Pancreas (tissue), 10 donors: ENCODE measurements around the gene ADAMTSL4. TPM values are rescaled to one million over a fixed set of nuclear protein-coding genes. Genes with fewer than 3 reads are reported as not detected.

Source experiments
- ATAC-seq, 4 donors: fragments of 200-7000 bp; cut with Tn5 transposase; one replicate each; pipeline versions ENCODE4 v1.8.0 to v1.9.1; 2020; ENCODE audit warnings: mild to moderate bottlenecking in 4 of 4, moderate library complexity in 4 of 4
- DNase-seq, 6 donors: peaks; one replicate each; pipeline ENCODE4 v3.0.0-alpha.2; 2020
- FAIRE-seq: peaks from 2 replicates; lab custom pipeline; 2012; peaks lifted over from hg19 to GRCh38; lab: Jason Lieb, UNC
- H3K27ac ChIP-seq, 4 donors: fragments of 200-600 bp; sonication (generic); 1 replicate in 3 of 4; 2 replicates in 1 of 4; pipeline versions ENCODE4 v1.5.0 to v1.8.0; 2020
- H3K27me3 ChIP-seq, 4 donors: fragments of 200-600 bp; one replicate each; pipeline ENCODE4 v1.8.0; 2021
- H3K36me3 ChIP-seq, 3 donors: fragments of 200-600 bp; sonication (generic) in 1 of 3; one replicate each; pipeline versions ENCODE4 v1.5.0 to v1.8.0; 2020 to 2021
- H3K4me1 ChIP-seq, 3 donors: fragments of 200-600 bp; one replicate each; pipeline ENCODE4 v1.8.0; 2021
- H3K4me3 ChIP-seq, 4 donors: fragments of 200-600 bp; sonication (generic) in 2 of 4; one replicate each; pipeline versions ENCODE4 v1.5.0 to v1.8.0; 2020 to 2021
- H3K9me3 ChIP-seq, 4 donors: fragments of 200-600 bp; one replicate each; pipeline ENCODE4 v1.8.0; 2021
- CTCF ChIP-seq, 4 donors: fragments of 200-600 bp; sonication (generic) in 3 of 4; IDR thresholded peaks; one replicate each; pipeline versions ENCODE4 v1.5.0 to v1.8.0; 2021; ENCODE audit warnings: antibody characterized with exemption in 4 of 4
- WGBS, 2 donors: extraction: QIAGEN DNeasy Blood & Tissue Kit; methylation state at CpG; one replicate each; pipeline ENCODE4 v1.1.7; 2013; 5-methylcytosine and 5-hydroxymethylcytosine counted together
- intact Hi-C, 3 donors: fragments of 100-400 bp; cut with DNase I; formaldehyde crosslinking; loops; one replicate each; pipeline versions ENCODE4 v1.11.1 to v1.14.2; 2022
- polyA plus RNA-seq, 2 donors: library from polyadenylated mRNA; stranded (reverse); fragments of 200-250 nt; gene quantifications; one replicate each; pipeline ENCODE4 v1.2.3, GENCODE V29; 2013
- total RNA-seq, 6 donors: library from RNA; stranded (reverse); fragmentation: NEBNext Ultra II Directional in 4 of 6; extraction: Animal tissue kit (Norgen Biotek cat#: 25700) in 4 of 6; gene quantifications; one replicate each; pipeline versions ENCODE4 v1.2.1 to v1.2.4, GENCODE V29; 2021 to 2023
- donor health status: healthy with polysubstance abuse.
- donor health status: DM: no; HTN: no; CAD: no; lungs with moderate emphysema.
- donor health status: DM: no; HTN: no; CAD: no.
- donor health status: control.
- donor health status: control.
- donor health status: Bipolar disorder and iron deficiency.
- donor health status: DM: yes; HTN: yes; CAD: no.
- donor health status: DM: no; HTN: no; CAD: no.
- donor health status: DM: no; HTN: no; CAD: no.
- donor health status: DM: yes; HTN: yes; CAD: no.

ADAMTSL4 gene
- total and polyA plus RNA-seq, 8 donors = 1.3 to 8.0 (median 3.4) TPM

- WGBS, 2 donors = 67 to 70% methylated on average over 22 of the region's 22 CpGs
- Histone ChIP-seq H3K36me3 (no peaks in the 10 kb centered on the region), H3K4me1 (peaks cover 0 to 8% (median 0%) of the 10 kb centered on the region in 3 donors), H3K9me3 (no peaks in the 10 kb centered on the region), H3K27me3 (no peaks in the 10 kb centered on the region), H3K27ac (peak overlapping the region in 1 of 4 donors; percentile 4), H3K4me3 (no peak overlapping the region)
- ATAC-seq = peak in 1 of 4 donors; percentile 0
- intact Hi-C loops = no loop called here
- FAIRE-seq = no peak
- DNase-seq = no peak
- no peak for TF ChIP-seq CTCF (IDR thresholded peaks at IDR 0.05)
Observed at GRCh38 chr1:150550222-150551050, 1.2 kb downstream of the ADAMTSL4 start.

GRCh38 chr1:150551051-150551783 is 2.0 kb downstream of the ADAMTSL4 start:
- no peak for TF ChIP-seq CTCF (IDR thresholded peaks at IDR 0.05)
- Histone ChIP-seq H3K27me3 (no peaks in the 10 kb centered on the region), H3K4me1 (peaks cover 0 to 8% (median 0%) of the 10 kb centered on the region in 3 donors), H3K27ac (no peak overlapping the region), H3K4me3 (no peak overlapping the region), H3K9me3 (no peaks in the 10 kb centered on the region), H3K36me3 (no peaks in the 10 kb centered on the region)
- FAIRE-seq (no peak), DNase-seq (no peak), ATAC-seq (peak in 1 of 4 donors; percentile 1)
- intact Hi-C loops = no loop called here
- 71 to 85% methylated on average over 11 of the region's 11 CpGs for WGBS, 2 donors

GRCh38 chr1:150551784-150552127 is 2.5 kb downstream of the ADAMTSL4 start:
- FAIRE-seq (no peak), ATAC-seq (no peak), DNase-seq (no peak)
- Histone ChIP-seq H3K27me3 (no peaks in the 10 kb centered on the region), H3K9me3 (no peaks in the 10 kb centered on the region), H3K4me1 (peaks cover 0 to 8% (median 0%) of the 10 kb centered on the region in 3 donors), H3K4me3 (no peak overlapping the region), H3K36me3 (no peaks in the 10 kb centered on the region), H3K27ac (peak overlapping the region in 1 of 4 donors; percentile 41)
- intact Hi-C loops = no loop called here
- 41 to 47% methylated on average over 1 of the region's 1 CpG for WGBS, 2 donors
- TF ChIP-seq CTCF (IDR thresholded peaks at IDR 0.05) = no peak

- no peak for TF ChIP-seq CTCF (IDR thresholded peaks at IDR 0.05)
- Histone ChIP-seq H3K9me3 (no peaks in the 10 kb centered on the region), H3K36me3 (no peaks in the 10 kb centered on the region), H3K4me3 (no peak overlapping the region), H3K27me3 (no peaks in the 10 kb centered on the region), H3K27ac (peak overlapping the region in 2 of 4 donors; percentile 12 to 41), H3K4me1 (peaks cover 0 to 8% (median 0%) of the 10 kb centered on the region in 3 donors)
- ATAC-seq = peak; percentile 3 to 53 (median 34)
- 39 to 41% methylated on average over 12 to 13 of the region's 13 CpGs for WGBS, 2 donors
- intact Hi-C loops = no loop called here
- no peak for FAIRE-seq
- peak in 3 of 6 donors; percentile 45 to 69 (median 51) for DNase-seq
Observed at GRCh38 chr1:150552128-150552910, 3.1 kb downstream of the ADAMTSL4 start.
